ENCODE measurements around the gene DVL3. TPM values are rescaled to one million over a fixed set of nuclear protein-coding genes. Genes with fewer than 3 reads are reported as not detected.

Gene DVL3
- total RNA-seq, 1 donor from 2014 or later, result 102 TPM

DNA sequence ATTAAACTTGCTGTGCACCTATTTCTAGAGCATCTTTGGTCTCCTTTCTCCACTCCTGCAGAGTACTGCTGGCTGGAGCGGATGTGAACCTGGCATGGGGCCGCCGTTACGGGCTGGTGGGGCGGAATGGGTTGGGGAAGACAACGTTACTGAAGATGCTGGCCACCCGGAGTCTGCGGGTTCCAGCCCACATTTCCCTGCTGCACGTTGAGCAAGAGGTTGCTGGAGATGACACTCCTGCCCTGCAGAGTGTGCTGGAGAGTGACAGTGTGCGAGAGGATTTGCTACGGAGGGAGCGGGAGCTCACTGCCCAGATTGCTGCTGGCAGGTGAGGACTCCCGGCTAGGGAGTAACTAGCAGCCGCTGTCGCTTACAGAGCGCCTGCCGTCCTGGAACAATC, 32.9 kb downstream of the DVL3 start:
- no peak for DNase-seq (ENCODE audit: low spot score)
- Mint-ChIP-seq H3K9me3 (ENCODE audit: low read depth) (no peaks in the 10 kb centered on the region), H3K4me1 (ENCODE audit: low read depth) (peaks cover 38% of the 10 kb centered on the region), H3K27me3 (ENCODE audit: low read depth) (no peaks in the 10 kb centered on the region), H3K27ac (ENCODE audit: unreplicated experiment) (no peak overlapping the region), H3K36me3 (ENCODE audit: low read depth) (peaks cover 43% of the 10 kb centered on the region), H3K4me3 (ENCODE audit: unreplicated experiment) (no peak overlapping the region)
- TF ChIP-seq, protein P1, sequence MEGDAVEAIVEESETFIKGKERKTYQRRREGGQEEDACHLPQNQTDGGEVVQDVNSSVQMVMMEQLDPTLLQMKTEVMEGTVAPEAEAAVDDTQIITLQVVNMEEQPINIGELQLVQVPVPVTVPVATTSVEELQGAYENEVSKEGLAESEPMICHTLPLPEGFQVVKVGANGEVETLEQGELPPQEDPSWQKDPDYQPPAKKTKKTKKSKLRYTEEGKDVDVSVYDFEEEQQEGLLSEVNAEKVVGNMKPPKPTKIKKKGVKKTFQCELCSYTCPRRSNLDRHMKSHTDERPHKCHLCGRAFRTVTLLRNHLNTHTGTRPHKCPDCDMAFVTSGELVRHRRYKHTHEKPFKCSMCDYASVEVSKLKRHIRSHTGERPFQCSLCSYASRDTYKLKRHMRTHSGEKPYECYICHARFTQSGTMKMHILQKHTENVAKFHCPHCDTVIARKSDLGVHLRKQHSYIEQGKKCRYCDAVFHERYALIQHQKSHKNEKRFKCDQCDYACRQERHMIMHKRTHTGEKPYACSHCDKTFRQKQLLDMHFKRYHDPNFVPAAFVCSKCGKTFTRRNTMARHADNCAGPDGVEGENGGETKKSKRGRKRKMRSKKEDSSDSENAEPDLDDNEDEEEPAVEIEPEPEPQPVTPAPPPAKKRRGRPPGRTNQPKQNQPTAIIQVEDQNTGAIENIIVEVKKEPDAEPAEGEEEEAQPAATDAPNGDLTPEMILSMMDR (IDR thresholded peaks at IDR 0.05), result no peak

DNA sequence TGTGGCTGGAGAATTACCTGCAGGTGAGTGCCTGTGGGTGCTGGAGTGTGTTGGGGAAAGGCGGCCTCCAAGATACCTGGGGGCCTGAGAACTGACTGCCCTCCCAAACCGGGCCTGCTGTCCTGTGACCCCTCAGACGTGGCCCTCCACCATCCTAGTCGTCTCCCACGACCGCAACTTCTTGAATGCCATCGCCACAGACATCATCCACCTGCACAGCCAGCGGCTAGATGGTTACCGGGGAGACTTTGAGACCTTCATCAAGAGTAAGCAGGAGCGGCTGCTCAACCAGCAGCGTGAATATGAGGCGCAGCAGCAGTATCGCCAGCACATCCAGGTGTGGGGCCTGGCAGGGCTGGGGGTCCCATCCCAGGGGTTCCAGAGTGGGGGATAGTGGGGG, 34.2 kb downstream of the DVL3 start:
- H3K4me1 Mint-ChIP-seq (ENCODE audit: low read depth), result peaks cover 33% of the 10 kb centered on the region
- H3K4me3 Mint-ChIP-seq (ENCODE audit: unreplicated experiment), result no peak overlapping the region
- no peaks in the 10 kb centered on the region for H3K9me3 Mint-ChIP-seq (ENCODE audit: low read depth)
- H3K27ac Mint-ChIP-seq (ENCODE audit: unreplicated experiment), result no peak overlapping the region
- TF ChIP-seq, protein P1 (IDR thresholded peaks at IDR 0.05), result no peak
- peaks cover 43% of the 10 kb centered on the region for H3K36me3 Mint-ChIP-seq (ENCODE audit: low read depth)
- no peak for DNase-seq (ENCODE audit: low spot score)
- H3K27me3 Mint-ChIP-seq (ENCODE audit: low read depth), result no peaks in the 10 kb centered on the region

DNA sequence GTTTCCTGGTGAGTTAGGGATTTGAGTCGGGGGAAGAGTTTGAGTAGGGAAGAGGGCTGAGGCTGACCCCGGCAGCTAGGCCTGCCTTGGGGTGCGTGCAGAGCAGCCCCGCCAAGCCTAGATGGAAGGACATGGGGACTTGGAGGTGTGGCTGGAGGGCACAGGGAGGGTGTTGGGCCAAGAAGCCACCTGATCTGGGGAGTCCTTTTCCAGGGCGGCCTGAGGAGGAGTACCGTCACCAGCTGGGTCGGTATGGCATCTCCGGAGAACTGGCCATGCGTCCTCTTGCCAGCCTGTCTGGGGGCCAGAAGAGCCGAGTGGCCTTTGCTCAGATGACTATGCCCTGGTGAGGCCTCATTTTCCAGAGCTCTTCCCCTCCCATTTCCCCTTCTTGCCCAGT, 37.7 kb downstream of the DVL3 start:
- peaks cover 7% of the 10 kb centered on the region for H3K4me1 Mint-ChIP-seq (ENCODE audit: low read depth)

DNA sequence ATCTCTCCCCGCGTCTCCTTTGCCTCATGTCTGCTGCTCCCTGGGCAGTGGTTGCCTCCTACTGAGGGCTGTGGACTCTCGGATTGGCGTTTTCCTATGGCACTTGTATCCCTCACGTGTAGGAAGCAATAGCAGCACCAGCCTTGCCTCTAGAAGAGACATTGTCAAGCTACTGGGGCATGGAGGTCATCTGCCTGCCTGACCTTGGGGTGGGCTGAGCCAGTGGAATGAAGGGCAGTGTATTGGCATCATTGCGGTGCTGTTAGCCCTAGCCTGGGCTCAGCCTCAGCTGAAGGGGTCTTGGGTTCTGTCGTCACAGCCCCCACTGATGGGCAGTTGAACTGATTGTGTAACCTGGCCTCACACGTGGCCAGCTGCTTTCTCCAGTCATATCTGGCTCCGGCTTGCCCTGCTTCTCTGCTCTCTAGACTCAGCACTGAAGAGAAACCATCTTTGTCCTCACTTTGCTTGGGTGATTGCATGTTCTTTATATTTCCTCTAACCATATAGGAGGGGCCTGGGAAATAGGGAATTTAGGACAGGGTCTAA, 38.9 kb downstream of the DVL3 start:
- Mint-ChIP-seq H3K9me3 (ENCODE audit: low read depth) (no peaks in the 10 kb centered on the region), H3K27me3 (ENCODE audit: low read depth) (no peaks in the 10 kb centered on the region), H3K4me1 (ENCODE audit: low read depth) (no peaks in the 10 kb centered on the region), H3K27ac (ENCODE audit: unreplicated experiment) (no peak overlapping the region), H3K36me3 (ENCODE audit: low read depth) (peaks cover 36% of the 10 kb centered on the region), H3K4me3 (ENCODE audit: unreplicated experiment) (no peak overlapping the region)
- TF ChIP-seq, protein P1 (IDR thresholded peaks at IDR 0.05), result no peak
- DNase-seq (ENCODE audit: low spot score), result no peak

More for the DNA sequence above, 37.7 kb downstream of the DVL3 start:
- Mint-ChIP-seq H3K27ac (ENCODE audit: unreplicated experiment) (no peak overlapping the region), H3K4me3 (ENCODE audit: unreplicated experiment) (no peak overlapping the region), H3K36me3 (ENCODE audit: low read depth) (peaks cover 43% of the 10 kb centered on the region), H3K9me3 (ENCODE audit: low read depth) (no peaks in the 10 kb centered on the region), H3K27me3 (ENCODE audit: low read depth) (no peaks in the 10 kb centered on the region)
- TF ChIP-seq, protein P1 (IDR thresholded peaks at IDR 0.05), result no peak
- no peak for DNase-seq (ENCODE audit: low spot score)

DNA sequence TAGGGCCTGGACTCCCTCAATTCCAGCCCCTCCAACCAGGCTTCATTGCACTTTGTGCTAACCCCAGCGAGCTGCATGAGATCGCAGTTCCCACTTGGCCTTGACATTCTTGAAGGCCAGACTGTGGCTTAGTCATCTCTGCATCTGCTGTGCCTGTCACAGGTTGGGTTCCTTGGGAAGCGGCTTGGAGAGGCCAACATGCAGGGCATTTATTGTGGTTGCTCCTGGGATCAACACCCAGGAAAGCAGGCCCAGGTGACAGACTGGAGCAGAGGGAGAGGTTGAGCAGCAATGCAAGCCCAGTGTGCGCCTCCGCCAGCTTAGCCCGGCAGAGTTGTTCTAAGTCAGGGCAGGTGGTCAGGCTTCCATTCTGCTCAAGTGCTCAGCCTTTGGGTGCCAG, 41.4 kb downstream of the DVL3 start:
- Mint-ChIP-seq H3K4me3 (ENCODE audit: unreplicated experiment) (no peak overlapping the region), H3K9me3 (ENCODE audit: low read depth) (no peaks in the 10 kb centered on the region), H3K27me3 (ENCODE audit: low read depth) (no peaks in the 10 kb centered on the region), H3K27ac (ENCODE audit: unreplicated experiment) (no peak overlapping the region), H3K4me1 (ENCODE audit: low read depth) (no peaks in the 10 kb centered on the region), H3K36me3 (ENCODE audit: low read depth) (peaks cover 23% of the 10 kb centered on the region)
- TF ChIP-seq, protein P1 (IDR thresholded peaks at IDR 0.05), result no peak
- no peak for DNase-seq (ENCODE audit: low spot score)
